Activated CD8-positive, alpha-beta memory T cell treated with anti-CD3 and anti-CD28 coated beads, Interleukin-2, amount 50 U/mL, for 48 hours (primary cell): Measurements from ENCODE around the gene MYO9A.
"Not testable (repeated sequence)": the region's sequence is repeated elsewhere in the genome, so short reads cannot be mapped to it uniquely, and the experiment has no call there.

ENCODE experiments used
- DNase-seq: peaks from one replicate; pipeline ENCODE4 v3.0.0-alpha.2; 2020

Gene MYO9A

DNA sequence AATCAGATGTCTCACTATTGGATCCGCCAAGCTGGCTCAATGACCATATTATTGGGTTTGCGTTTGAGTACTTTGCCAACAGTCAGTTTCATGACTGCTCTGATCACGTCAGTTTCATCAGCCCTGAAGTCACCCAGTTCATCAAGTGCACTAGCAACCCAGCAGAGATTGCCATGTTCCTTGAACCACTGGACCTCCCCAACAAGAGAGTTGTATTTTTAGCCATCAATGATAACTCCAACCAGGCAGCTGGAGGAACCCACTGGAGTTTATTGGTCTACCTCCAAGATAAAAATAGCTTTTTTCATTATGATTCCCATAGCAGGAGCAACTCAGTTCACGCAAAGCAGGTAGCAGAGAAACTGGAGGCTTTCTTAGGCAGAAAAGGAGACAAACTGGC, 21.7 kb upstream of the MYO9A start:
- no peak for DNase-seq

DNA sequence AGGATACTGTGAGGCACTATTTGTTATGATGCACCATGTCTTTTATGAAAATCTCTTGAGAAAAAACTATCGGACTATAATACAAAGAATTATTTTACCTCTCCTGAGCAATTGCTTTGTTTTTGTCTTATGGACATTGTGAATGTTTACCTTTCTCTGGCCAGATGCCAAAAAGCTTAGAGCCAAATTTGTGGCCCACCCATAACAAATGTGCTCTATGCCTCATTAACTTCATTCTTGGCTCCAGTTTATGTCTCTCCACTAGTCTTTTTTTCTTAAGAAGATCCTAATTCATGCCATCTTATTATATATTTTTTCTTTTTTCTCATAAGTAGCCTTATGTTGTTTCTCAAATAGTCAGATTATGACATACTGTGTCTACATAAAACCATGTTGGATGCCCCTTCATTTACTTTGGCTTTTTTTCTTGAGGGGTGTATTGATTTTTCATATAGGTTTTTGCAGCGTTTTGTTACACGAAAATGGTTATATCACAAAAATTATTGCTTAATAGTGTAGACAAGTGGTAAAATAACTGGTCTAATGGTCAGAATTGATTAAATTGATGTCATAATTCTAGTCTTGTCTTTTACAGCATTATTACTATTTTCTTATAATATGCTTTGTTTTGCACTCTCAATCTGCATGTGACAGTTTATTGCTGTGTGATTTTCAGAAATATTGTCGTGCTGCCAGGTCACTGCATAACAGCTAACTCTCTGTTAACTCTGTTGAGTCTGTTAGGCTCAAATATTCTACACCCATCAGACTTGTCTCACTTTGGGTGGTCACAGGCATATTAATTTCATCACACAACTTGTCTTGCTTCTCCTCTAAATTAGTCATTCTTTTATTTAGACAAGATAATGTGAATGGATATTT, 18.5 kb upstream of the MYO9A start:
- DNase-seq: no peak

DNA sequence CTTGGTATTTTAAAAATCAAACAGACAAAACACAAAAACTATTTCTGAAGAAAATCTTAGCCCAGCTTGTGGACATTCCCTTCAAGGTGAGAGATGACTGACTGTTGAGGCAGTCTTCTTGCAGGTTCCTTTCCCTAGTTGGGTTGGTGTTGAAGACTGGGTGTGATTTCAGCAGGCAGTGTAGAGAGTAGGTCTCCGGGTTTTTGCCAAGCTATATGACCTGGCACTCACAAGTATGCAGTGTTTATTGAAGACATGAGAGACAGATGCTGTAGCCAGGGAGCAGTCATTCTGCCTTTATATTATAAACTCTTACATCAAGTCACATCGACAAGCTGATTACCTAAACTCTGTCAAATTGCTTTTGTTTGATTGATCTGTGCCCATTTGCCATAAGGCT, 17.8 kb upstream of the MYO9A start:
- no peak for DNase-seq

DNA sequence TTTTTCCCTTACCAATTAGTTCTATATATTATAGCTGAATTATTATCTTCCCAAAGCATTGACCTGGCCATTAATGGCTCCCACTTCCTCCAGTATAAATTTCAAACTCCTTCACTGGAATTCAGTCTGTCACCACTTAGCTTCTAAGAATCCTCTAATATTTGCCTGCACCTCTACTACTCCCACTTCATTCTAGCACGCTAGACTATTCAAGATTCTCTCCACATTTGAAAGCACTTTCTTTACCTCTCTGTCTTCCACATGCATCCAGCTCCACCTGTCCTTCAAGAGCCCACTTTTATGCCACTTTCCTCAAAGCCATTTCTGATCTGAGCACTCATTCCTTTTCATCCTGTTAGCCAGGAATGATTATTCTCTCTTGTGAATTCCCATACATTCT, 15.3 kb upstream of the MYO9A start:
- DNase-seq: no peak

DNA sequence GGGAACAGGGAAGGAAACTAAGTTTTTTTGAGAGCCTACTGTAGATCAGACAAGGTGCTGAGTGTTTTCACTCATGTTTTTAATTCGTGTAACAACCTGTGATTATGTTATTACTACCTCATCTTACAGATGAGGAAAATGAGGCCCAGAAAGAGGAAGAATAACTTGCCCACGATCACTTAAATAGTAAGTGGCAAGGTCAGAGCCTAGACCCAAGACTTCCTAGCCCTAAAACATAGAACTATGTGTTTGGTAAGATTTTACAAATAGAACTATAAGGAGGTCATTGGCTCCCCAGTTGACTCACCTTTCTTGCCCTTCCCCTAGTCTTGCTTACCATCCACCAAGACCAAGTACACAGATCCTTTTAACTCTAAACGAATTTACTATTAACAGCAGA, 14.0 kb upstream of the MYO9A start:
- DNase-seq: no peak

DNA sequence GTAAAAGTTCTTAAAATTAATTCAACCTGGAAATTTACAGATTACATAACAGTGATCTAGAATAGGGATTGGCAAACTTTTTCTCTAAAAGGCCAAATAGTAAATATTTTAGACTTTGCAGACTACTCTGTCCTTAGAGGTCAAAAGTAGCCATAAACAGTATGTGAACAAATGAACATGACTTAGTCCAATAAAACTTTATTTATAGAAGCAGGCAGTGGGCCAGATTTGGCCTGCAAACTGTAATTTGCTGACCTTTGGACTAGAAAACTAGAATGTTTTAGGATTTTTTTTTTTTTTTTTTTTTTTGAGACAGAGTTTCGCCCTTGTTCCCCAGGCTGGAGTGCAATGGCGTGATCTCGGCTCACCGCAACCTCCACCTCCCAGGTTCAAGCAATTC, 12.3 kb upstream of the MYO9A start:
- DNase-seq: no peak

DNA sequence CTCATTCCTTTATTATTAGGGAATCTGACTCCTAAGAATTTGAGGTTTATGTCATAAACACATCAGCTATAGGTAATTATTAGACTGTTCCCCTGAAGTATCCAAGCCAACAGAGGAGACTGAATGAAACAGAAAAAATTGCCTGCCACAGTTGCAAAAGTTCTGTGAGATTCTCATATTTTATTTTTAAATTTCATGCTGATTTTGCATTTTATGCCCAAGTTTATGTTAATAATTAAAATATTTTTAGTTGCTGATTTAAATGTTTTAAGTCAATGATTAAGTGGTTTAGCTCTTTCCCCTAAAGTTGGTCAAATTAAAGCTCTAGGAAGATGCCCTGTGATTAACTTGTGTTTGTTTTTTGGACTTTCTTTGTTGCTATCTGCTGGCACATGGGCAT, 10.4 kb upstream of the MYO9A start:
- no peak for DNase-seq

DNA sequence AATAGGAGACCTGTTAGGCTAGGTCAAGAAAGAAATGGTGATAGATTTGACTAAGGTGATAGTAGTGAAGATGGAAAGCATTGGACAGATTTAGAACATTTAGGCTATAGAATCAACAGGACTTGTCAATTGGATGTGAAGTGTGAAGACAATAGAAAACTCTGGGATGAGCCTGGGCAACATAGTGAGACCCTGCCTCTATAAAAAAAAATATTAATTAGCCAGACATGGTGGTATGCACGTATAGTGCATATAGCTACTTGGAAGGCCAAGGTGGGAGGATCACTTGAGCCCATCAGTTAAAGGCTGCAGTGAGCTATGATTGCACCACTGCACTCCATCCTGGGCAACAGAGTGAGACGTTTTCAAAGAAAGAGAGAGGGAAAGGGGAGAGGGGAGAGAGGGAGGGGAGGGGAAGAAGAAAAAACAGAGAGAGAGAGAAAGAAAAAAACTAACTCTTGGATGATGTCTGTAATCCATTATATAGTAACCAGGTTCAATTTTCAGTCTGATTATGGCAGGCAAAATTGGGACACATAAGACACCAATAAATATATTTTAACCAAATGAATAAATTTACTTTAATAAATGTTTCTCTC, 9.9 kb upstream of the MYO9A start:
- DNase-seq: no peak

DNA sequence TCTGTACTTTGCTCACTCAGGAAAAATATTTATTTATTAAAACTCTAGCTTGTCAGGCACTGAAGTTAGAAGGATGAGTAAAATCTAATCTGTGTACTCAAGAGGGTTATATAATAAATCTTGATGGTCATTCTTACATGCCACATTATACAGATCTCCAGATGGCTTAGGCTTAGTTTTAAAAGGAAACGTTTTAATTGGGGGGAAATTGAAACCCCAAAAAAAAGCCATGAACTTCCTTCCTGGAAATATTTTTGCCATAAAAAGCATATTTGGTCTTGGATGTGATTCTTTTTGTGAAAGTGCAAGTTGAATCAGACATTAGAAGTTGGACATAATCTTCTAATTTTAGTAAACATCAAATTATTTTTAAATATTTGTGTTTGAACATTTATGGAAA, 6.3 kb upstream of the MYO9A start:
- DNase-seq: no peak

DNA sequence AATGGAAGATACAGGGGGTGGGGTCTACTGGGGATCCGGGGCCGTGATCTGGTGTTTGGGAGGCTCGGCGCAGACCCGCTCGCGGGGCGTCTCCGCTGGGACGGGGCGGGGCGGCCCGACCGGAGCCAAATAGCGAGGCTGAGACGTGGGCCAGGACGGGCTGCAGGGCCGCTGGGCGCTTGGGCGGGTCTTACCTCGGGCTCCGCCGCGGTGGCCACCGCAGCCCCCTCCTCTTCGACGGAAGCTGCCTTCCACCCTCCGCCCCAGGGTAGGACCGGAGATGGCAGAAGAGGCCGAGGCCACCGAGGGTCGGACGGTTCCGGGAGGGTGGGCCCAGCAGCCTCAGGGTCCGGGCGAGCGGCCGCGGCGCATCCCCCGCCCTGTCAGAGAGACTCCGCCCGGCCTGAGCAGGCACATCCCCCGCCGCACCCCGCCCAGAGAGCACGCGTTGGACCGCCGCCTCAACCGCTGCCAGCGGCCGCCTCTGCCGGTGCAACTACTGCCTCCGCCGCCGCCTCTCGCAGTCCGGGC, 399 bp downstream of the MYO9A start:
- peak; percentile 89 for DNase-seq

DNA sequence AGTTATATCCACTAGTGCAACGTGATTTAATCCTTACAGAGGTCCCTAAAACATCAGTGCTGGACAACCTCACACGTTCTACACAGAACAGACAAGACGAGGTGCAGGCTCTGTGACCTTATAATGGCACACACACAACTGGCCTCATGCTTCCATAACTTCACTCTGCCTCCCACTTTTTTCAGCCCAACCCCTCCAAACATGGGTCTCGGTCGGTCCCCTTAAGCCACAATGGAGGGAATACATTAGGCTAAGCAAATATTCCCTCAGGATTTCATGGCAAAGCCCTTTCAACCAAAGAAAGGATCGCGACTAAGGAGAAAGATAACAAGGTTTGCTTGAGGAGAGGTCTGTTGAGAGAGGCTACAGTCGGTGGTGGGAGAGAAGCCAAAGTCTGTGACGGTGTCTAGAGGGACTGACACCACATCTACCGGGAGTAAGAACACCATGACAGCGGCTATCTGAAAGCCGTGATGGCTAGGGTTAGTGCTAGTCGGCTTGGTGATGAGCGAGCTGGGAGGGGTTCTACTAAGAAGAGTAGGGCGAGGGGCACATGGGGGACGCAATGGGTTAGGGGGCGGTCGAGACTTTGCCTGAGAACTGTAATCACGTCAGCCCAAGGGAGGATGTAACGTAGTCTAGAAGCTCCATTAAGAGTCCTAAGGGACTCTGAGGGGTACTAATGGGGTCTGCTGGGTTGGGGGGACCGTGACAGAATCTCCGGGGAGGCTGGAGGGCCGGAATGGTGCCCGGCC, 1.0 kb downstream of the MYO9A start:
- no peak for DNase-seq

DNA sequence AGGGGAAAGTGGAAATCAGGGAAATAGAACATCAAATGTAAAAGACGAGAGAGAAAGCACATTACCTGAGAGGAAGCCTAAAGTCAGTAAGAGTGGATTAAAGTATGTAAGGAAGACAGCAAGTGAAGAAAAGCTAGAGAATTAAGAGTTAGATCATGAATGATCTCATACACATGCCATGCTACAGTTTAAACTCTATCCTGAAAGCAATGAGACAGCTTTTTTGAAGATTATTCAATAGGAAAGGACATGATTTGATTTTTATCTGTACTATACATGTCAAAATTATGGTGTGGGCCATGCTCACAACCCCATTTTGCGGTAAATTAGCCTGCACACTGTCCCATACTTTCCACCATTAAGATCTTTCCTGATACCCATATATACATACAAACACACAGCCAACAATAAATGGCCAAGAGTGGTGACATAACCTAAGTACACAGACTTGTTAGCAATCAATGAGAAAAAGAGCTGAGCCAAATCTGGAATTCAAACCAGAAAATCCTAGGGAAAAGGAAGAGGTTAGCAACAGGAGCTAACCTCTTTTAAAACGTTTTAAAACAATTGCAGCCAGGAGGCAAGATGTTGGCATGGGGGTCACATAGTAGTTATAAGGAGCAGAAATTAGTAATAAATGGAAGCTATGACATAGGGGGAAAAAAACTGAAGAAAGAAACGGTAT, 4.5 kb downstream of the MYO9A start:
- DNase-seq: no peak

DNA sequence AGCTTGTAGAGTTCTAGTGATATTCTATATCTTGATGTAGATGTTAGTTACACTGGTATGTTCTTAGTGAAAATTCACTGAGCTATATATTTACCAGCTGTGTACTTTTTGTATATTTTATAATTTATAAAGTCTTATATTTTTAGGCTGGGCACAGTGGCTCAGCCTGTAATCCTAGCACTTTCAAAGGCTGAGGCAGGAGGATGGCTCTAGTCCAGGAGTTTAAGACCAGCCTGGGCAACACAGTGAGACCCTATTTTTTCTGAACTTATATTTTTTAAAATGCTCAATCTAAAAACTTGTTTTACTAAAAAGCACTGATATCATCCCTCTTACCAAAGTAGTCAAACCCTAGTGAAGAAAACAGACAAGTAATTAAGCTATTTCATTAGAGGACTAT, 5.1 kb downstream of the MYO9A start:
- DNase-seq: no peak

DNA sequence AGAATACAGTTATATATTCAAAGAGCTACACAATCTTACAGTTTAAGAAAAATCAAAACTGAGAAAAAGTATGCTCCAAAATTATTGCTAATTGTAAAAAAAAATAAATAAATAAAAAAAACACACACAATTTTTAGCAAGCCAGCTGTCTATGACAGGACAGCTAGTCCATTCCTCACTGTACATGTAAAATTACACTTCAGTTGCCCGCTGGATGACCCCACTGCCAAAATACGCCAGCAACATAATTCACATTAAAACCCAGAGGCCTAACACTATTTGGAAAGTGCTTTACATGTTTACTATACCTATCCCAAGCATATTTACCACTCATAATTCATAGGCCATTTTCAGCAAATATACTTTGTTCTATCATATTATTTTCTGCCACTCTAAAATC, 5.8 kb downstream of the MYO9A start:
- DNase-seq: no peak

DNA sequence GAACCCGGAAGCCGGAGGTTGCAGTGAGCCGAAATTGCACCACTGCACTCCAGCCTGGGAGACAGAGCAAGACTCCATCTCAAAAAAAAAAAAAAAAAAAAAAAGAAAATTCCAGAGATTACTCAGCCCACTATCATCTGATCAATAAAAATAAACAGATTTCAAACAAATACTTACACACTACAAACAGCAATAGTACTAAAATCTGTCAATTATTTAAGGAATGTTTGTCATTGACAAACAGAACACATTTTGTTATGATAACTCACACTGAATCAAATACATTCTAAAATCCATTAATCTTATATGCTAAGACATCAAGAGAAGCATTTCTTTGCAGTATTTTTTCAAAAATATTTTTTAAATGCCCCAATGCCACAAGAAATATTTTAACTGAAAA, 7.6 kb downstream of the MYO9A start:
- DNase-seq: no peak

DNA sequence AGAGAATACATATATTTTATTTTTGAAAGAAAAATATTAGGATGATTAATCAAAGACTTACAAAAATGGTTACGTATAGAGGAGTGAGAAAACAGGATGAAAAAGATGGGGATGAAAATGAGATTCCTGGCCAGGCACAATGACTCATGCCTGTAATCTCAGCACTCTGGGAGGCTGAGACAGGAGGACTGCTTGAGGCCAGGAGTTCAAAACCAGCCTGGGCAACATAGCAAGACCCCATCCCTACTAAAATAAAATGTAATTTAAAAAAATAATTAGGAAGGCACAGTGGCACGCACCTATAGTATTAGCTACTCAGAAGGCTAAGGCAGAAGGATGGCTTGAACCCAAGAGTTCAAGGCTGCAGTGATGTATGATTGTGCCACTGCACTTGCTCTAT, 11.9 kb downstream of the MYO9A start:
- DNase-seq: no peak

DNA sequence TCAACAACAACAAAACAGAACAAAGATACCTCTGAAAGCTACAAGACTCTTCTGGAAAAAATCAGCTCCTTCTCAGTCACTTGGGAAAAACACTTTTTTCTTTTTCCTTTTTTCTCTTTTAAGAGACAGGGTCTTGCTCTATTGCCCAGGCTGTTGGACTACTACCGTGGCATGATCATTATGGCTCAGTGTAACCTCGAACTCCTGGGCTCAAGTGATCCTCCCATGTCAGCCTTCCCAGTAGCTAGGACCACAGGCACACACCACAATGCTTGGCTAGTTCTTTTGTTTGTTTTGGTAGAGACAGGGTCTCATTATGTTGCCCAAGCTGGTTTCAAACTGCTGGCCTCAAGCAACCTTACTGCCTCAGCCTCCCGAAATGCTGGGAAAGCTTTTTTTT, 12.8 kb downstream of the MYO9A start:
- DNase-seq: no peak

DNA sequence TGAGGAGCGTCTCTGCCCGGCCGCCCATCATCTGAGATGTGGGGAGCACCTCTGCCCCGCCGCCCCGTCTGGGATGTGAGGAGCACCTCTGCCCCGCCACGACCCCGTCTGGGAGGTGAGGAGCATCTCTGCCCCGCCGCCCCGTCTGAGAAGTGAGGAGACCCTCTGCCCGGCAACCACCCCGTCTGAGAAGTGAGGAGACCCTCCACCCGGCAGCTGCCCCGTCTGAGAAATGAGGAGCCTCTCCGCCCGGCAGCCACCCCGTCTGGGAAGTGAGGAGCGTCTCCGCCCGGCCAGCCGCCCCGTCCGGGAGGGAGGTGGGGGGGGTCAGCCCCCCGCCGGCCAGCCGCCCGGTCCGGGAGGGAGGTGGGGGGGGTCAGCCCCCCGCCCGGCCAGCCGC, 17.4 kb downstream of the MYO9A start:
- DNase-seq: not testable (repeated sequence)

DNA sequence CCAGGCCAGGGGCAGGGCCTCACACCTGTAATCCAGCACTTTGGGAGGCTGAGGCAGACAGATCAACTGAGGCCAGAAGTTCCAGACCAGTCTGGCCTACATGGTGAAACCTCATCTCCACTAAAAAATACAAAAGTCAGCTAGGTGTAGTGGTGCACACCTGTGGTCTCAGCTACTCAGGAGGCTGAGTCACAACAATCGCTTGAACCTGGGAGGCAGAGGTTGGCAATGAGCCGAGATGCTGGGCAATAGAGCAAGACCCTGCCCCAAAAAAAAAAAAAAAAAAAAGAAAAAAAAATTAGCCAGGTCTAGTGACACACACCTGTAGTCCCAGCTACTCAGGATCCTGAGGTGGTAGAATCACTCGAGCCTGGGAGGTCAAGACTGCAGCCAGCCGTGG, 18.8 kb downstream of the MYO9A start:
- no peak for DNase-seq

DNA sequence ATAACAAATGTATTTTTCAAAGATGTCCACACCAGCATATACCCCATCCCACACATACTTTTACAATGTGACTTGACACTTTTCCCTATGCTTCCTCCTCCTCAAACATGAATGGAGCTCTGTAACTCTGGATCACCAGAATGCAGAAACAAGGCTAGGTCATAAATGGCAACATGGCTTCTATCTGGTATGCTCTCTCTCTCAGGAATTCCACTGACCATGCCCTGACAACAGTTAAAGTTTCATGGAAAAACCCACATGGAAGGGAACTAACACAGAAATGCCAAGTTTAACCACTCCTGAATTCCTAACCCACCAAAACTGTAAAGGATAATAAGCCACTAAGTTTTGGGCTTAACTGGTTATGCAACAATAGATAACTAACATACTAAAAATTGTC, 19.9 kb downstream of the MYO9A start:
- no peak for DNase-seq

DNA sequence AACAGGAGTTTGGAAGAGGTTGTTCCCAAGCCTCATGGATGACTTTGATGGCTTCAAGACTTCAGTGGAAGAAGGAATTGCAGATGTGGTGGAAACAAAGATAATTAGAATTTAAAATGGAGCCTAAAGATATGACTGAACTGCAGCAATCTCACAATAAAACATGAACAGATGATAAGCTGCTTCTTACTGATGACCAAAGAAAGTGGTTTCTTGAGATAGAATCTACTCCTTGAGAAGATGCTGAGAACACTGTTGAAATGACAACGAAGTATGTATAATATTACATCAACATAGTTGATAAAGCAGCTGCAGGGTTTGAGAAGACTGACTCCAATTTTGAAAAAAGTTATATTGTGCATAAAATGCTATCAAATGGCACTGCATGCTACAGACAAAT, 21.2 kb downstream of the MYO9A start:
- DNase-seq: no peak

DNA sequence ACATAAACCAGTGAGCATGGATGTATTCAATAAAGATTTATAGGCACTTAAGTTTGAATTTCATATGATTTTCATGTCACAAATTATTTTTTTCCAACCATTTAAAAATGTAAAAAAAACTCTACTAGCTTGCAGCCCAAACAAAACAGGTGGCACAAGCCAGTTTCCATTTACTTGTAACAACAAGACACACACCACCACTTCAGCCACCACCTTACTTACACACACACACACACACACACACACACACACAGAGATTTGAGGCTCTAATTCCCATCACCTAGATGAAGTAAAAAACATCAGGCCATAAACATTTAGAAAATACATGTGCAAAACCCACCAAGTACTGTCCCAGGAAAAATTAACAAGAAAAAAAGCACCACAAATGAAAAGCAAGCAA, 25.3 kb downstream of the MYO9A start:
- DNase-seq: no peak

DNA sequence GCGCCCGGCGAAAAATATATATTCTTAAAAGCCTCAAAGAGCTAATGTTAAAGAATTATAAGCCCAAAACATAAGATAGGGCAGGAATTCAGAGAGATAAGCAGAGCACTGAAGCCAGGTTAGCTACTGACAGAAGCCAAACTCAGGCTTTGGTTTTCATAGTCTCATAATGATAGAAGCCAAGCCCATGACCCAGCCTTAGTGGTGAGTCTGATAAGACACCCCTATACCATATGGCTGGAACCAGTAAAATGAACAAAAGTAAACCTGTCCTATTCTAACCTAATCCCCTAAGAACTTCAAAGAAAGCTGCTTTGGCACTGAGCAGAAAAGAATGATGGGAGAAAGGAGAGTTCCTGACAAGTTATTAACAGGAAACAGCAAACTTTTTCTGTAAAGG, 25.9 kb downstream of the MYO9A start:
- no peak for DNase-seq
